Astrocyte of the cerebellum (primary cell): Measurements from ENCODE around the gene INSYN1.

ENCODE experiments used
- DNase-seq: peaks from one replicate; pipeline ENCODE4 v3.0.0-alpha.2; 2011; ENCODE audit warnings: low read depth
- H3K4me3 ChIP-seq: 2 replicates; pipeline ENCODE4 v1.5.1; 2011; ENCODE audit warnings: mild to moderate bottlenecking, low read depth, low read length, moderate library complexity
- CTCF ChIP-seq: IDR thresholded peaks from 2 replicates; pipeline ENCODE4 v1.5.1; 2012; ENCODE audit warnings: low read length, low read depth, moderate library complexity, mild to moderate bottlenecking; ENCODE audit errors: missing control alignments
- in situ Hi-C: cut with HindIII; loops from 2 replicates; pipeline ENCODE4 v1.10.0; 2017; ENCODE audit warnings: low sequenced_read_pairs

The INSYN1 gene

GRCh38 chr15:73724212-73724611 lies 28.9 kb downstream of the INSYN1 start:
- in situ Hi-C loops: no loop called here
- DNase-seq: no peak
- no peak for TF ChIP-seq CTCF
- H3K4me3 ChIP-seq: no peak overlapping the region

- TF ChIP-seq CTCF: no peak
- H3K4me3 ChIP-seq: no peak overlapping the region
- in situ Hi-C loops: no loop called here
- DNase-seq: no peak
Observed at GRCh38 chr15:73723191-73723590, 30.0 kb downstream of the INSYN1 start.

GRCh38 chr15:73722425-73722824 lies 30.7 kb downstream of the INSYN1 start:
- in situ Hi-C loops: no loop called here

GRCh38 chr15:73718694-73719093 lies 34.5 kb downstream of the INSYN1 start:
- DNase-seq: no peak
- no peak overlapping the region for H3K4me3 ChIP-seq
- no peak for TF ChIP-seq CTCF
- in situ Hi-C loops: no loop called here

More at GRCh38 chr15:73722425-73722824, 30.7 kb downstream of the INSYN1 start:
- no peak overlapping the region for H3K4me3 ChIP-seq
- no peak for DNase-seq
- no peak for TF ChIP-seq CTCF

DNA sequence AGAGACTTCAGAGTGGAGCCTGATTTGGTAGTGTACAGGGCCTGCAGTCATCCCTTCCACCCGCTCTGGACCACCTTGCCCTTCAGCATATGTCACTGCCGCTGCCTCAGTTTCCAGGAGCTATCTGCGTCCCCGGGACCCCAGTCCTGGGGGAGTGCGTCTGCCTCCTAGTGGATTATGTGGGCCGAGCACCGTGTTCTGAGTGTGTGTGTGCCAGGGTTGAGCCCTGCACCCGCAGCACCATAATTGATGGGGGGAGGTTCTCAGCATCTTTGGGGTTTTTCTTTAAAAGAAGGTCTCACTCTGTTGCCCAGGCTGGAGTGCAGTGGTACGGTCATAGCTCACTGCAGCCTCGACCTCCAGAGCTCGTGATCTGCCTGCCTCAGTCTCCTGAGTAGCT lies 35.3 kb downstream of the INSYN1 start:
- in situ Hi-C loops: no loop called here
- no peak overlapping the region for H3K4me3 ChIP-seq
- DNase-seq: no peak
- TF ChIP-seq CTCF: peak; percentile 25

DNA sequence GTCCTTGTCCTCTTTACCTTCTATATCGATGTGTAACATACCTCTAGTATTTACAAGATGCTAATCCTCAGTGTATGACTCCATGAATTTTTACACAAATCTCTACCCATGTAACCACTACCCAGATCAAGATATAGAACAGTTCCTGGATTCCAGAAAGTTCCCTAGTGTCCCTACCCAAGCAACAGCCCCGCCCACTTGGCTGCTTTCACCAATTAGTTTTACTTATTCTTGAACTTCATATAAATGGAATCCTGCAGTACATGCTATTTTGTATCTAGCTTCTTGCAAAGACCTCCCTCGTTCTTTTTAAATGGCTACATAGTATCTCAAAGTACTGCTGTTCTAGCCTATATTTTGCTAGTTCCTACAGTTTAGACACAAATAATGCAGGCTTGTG lies 35.9 kb downstream of the INSYN1 start:
- DNase-seq: no peak
- in situ Hi-C loops: no loop called here
- no peak overlapping the region for H3K4me3 ChIP-seq
- no peak for TF ChIP-seq CTCF

DNA sequence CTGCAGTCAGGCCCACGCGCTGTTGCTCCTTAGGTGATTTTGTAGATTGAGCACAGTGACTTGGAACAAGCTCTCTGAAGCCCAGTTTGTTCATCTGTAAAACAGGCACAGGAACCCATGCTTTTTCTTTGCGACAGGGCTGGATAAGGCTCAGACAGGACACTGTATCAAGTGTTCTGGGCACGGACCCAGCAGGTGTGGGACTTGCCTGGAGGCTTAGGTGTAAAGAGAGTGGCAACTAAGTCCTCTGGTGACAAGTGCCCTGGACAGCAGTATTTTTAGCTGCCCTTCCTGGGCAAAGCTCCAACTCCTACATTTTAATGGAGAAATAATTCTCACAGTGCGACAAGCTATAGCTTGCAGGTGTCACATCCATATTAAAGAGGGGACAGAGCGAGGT lies 36.7 kb downstream of the INSYN1 start:
- in situ Hi-C loops: no loop called here

More for the DNA sequence above, 36.7 kb downstream of the INSYN1 start:
- H3K4me3 ChIP-seq: no peak overlapping the region
- no peak for DNase-seq
- TF ChIP-seq CTCF: no peak
